Measurements from ENCODE around the gene SLC1A3. TPM values are rescaled to one million over a fixed set of nuclear protein-coding genes. Genes with fewer than 3 reads are reported as not detected.

SLC1A3 gene
- total RNA-seq (10 to 100 TPM; 27.5 to 31.7 TPM), polyA plus RNA-seq (ENCODE audit: insufficient read length in 6 of 6) (10 to 100 TPM; 12.1 to 27.3 (median 20.7) TPM)
- long read RNA-seq, donor 1, partial matches to known transcripts: 0 of 1 reads
- long read RNA-seq, donor 1, other reads (novel, unspliced or antisense): 0 of 1 reads
- long read RNA-seq, donor 2, full-length matches to known transcripts: 7 of 7 reads
- long read RNA-seq, donor 2, partial matches to known transcripts: 0 of 7 reads
- long read RNA-seq, donor 2, other reads (novel, unspliced or antisense): 0 of 7 reads
- long read RNA-seq, donor 3, partial matches to known transcripts: 0 of 2 reads
- long read RNA-seq, donor 3, other reads (novel, unspliced or antisense): 0 of 2 reads
- long read RNA-seq, donor 4, partial matches to known transcripts: 3 of 5 reads
- long read RNA-seq, donor 4, other reads (novel, unspliced or antisense): 2 of 5 reads
- long read RNA-seq, donor 5, full-length matches to known transcripts: 3 of 3 reads
- long read RNA-seq, donor 5, partial matches to known transcripts: 0 of 3 reads
- long read RNA-seq, donor 5, other reads (novel, unspliced or antisense): 0 of 3 reads
- long read RNA-seq, donor 6: 0 reads
- long read RNA-seq, donor 7, full-length matches to known transcripts: 2 of 9 reads
- long read RNA-seq, donor 7, partial matches to known transcripts: 7 of 9 reads
- long read RNA-seq, donor 7, other reads (novel, unspliced or antisense): 0 of 9 reads
- long read RNA-seq, donor 8, full-length matches to known transcripts: 3 of 10 reads
- long read RNA-seq, donor 8, partial matches to known transcripts: 7 of 10 reads
- long read RNA-seq, donor 8, other reads (novel, unspliced or antisense): 0 of 10 reads
- long read RNA-seq, donor 9: 0 reads
- long read RNA-seq, donor 10, full-length matches to known transcripts: 1 of 3 reads
- long read RNA-seq, donor 10, partial matches to known transcripts: 2 of 3 reads
- long read RNA-seq, donor 10, other reads (novel, unspliced or antisense): 0 of 3 reads
- long read RNA-seq, donor 11, full-length matches to known transcripts: 167 of 527 reads
- long read RNA-seq, donor 11, partial matches to known transcripts: 347 of 527 reads
- long read RNA-seq, donor 11, other reads (novel, unspliced or antisense): 13 of 527 reads
- long read RNA-seq, donor 12, full-length matches to known transcripts: 3 of 3 reads
- long read RNA-seq, donor 12, partial matches to known transcripts: 0 of 3 reads
- long read RNA-seq, donor 12, other reads (novel, unspliced or antisense): 0 of 3 reads

- Histone ChIP-seq H3K9me3 (no peaks in the 10 kb centered on the region), H3K4me1 (peaks cover 0 to 27% of the 10 kb centered on the region in 2 donors), H3K27me3 (peaks cover 14 to 41% of the 10 kb centered on the region in 2 donors), H3K36me3 (no peaks in the 10 kb centered on the region), H3K27ac (peak within 1 kb of the TSS; percentile 51 to 64), H3K4me3 (peak within 1 kb of the TSS; percentile 41 to 50)
- intact Hi-C loops (cut with DNase I): no loop called here
- ATAC-seq: peak; percentile 95
- TF ChIP-seq, protein P1, sequence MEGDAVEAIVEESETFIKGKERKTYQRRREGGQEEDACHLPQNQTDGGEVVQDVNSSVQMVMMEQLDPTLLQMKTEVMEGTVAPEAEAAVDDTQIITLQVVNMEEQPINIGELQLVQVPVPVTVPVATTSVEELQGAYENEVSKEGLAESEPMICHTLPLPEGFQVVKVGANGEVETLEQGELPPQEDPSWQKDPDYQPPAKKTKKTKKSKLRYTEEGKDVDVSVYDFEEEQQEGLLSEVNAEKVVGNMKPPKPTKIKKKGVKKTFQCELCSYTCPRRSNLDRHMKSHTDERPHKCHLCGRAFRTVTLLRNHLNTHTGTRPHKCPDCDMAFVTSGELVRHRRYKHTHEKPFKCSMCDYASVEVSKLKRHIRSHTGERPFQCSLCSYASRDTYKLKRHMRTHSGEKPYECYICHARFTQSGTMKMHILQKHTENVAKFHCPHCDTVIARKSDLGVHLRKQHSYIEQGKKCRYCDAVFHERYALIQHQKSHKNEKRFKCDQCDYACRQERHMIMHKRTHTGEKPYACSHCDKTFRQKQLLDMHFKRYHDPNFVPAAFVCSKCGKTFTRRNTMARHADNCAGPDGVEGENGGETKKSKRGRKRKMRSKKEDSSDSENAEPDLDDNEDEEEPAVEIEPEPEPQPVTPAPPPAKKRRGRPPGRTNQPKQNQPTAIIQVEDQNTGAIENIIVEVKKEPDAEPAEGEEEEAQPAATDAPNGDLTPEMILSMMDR (IDR thresholded peaks at IDR 0.05): no peak
- DNase-seq: peak; percentile 72 to 82 (median 77)
Observed at GRCh38 chr5:36606428-36607113, at the start of gene SLC1A3. Gene SLC1A3 (plus strand): TSS chr5:36606606. CDS start chr5:36608424, 1,818 bp downstream.

- DNase-seq (no peak), ATAC-seq (no peak)
- H3K27me3 ChIP-seq: no peaks in the 10 kb centered on the region
- no peaks in the 10 kb centered on the region for H3K9me3 ChIP-seq
- H3K4me3 ChIP-seq: no peak overlapping the region
- H3K27ac ChIP-seq: no peak overlapping the region
- TF ChIP-seq, protein P1 (IDR thresholded peaks at IDR 0.05): no peak
- H3K4me1 ChIP-seq: no peaks in the 10 kb centered on the region
- no peaks in the 10 kb centered on the region for H3K36me3 ChIP-seq
- intact Hi-C loops (cut with DNase I): no loop called here
Observed at GRCh38 chr5:36558641-36559040, 47.8 kb upstream of the SLC1A3 start.

- ATAC-seq: no peak
- no peaks in the 10 kb centered on the region for H3K9me3 ChIP-seq
- intact Hi-C loops (cut with DNase I): no loop called here
- TF ChIP-seq, protein P1 (IDR thresholded peaks at IDR 0.05): no peak
- no peak overlapping the region for H3K4me3 ChIP-seq
- H3K4me1 ChIP-seq: no peaks in the 10 kb centered on the region
- no peaks in the 10 kb centered on the region for H3K27me3 ChIP-seq
- DNase-seq: no peak
- H3K27ac ChIP-seq: no peak overlapping the region
- H3K36me3 ChIP-seq: no peaks in the 10 kb centered on the region
Observed at GRCh38 chr5:36561601-36562000, 44.8 kb upstream of the SLC1A3 start.

DNA sequence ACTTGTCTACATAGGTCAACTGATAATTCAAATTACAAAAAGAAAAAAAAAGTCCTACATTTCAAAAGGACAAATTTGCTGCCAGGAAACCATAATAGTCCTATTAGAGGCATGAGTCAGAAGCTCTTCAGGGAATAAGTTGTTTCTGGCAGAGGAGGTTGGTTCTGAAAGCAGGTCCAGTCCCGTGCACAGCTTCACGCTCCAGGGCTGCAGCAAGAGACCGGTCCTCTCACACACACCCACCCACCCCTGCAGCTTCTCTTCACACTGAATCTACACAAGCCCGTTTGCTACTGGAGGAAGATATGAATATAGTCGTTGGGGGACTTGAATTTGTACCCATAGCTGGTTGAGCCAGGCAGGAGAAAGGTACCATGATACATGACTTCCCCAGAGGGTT, 36.9 kb upstream of the SLC1A3 start:
- no peaks in the 10 kb centered on the region for H3K27me3 ChIP-seq
- no peaks in the 10 kb centered on the region for H3K9me3 ChIP-seq
- peak in 1 of 4 donors; percentile 37 for DNase-seq
- H3K4me1 ChIP-seq: no peaks in the 10 kb centered on the region
- ATAC-seq: peak; percentile 87
- TF ChIP-seq, protein P1 (IDR thresholded peaks at IDR 0.05): no peak
- H3K27ac ChIP-seq: no peak overlapping the region
- intact Hi-C loops (cut with DNase I): no loop called here
- no peaks in the 10 kb centered on the region for H3K36me3 ChIP-seq
- H3K4me3 ChIP-seq: no peak overlapping the region
